Stimulated activated CD4-positive, alpha-beta T cell treated with anti-CD3 and anti-CD28 coated beads, Interleukin-1b, Interleukin-23, amount 100 ng/mL, for 1 hour (primary cell): ENCODE results near the gene C6orf163.

Experiments
- DNase-seq, 2 donors: peaks; one replicate each; pipeline ENCODE4 v3.0.0-alpha.2; 2020; ENCODE audit warnings: low read depth in 2 of 2

Gene C6orf163

DNA sequence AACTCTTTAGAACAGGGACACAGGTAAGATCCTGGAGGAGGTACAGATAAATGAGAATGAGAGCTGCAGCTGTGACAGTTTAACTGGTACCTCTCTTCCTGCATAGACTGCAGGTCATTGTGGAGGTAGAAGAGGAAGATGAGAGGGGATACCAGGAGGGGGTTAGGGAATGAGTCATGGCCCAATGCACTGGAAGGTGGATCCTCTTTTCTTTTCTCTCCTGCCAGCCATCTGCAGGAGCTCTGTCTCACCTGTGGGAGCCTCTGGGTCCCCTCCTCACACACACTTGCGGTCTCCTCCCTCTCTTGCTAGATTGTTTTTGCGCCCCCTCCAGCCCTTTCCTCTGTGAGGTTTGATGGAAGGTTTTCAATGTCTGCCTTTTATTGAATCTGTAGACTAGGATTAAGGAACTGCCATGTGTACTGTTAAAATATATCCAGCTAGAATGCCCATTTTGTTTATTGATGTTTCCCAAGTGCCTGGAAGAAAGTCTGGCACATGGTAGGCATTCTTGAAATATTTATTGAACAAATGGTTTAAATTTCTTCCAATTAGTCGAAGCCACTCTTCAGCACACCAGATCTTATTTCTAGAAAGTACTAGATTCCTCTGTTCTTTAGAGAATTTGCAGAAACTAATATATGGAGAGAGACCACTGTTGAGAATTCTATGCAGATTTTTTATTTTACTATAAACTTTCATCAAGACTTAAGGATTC lies 13.0 kb downstream of the C6orf163 start:
- DNase-seq, result no peak

DNA sequence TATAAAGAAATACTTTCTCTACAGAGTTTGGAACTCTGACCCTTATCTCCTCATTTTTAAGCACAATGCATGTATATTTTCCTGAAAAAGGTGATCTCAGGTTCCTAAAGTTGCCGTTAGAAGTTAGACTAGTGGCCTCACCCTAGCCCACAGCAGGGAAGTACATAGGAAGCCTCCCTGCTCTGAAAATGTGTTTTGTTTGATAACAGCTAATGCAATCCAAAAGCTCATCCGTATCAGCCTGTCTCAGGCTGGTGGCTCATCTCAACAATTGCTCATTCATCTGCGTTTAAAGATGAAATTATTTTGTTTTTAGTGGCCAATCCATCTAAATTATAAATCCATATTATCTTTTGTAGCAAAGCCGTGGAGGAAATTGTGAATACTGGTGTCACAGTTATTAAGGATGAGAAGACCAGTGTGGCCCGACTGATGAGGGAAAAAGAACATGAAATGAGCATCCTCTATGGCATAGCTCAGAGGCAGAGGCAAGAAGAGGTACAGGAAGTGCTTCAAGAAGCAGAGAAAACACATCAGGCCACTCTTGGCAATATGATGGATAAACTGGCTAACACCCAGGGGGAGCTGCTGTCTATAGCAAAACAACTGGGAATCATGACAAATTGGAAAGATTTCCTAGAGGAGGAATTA lies 20.1 kb downstream of the C6orf163 start:
- no peak for DNase-seq

DNA sequence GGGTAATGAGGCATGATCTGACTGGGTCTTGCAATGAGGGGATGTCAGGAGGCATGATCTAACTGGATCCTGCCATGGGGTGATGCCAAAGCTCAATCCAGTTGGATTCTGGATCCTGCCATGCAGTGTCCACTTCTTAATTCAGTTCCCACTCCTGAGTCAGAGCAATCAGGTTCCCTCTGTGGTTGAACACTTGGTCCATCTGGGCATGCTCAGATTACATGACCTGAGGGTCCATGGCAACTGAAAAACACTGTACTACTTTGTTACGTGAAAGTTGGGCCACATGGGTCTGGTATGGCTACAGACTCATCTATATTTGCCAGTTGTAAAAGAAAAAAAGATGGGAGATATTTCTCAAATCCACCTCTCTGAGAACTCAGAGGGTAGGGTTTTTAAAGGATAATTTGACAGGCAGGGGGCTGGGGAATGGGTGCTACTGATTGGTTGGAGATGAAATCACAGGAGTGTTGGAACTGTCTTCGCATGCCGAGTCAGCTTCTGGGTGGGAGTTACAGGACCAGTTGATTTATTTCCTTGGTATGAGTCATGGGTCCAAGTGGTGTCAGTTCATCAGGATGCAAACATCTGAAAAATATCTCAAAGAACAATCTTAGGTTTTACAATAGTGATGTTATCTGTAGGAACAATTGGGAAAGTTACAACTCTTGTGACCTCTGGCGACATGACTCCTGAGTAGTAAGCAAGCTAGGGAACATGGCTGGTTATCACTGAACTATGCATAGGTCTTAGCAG lies 21.6 kb downstream of the C6orf163 start:
- DNase-seq, result no peak

DNA sequence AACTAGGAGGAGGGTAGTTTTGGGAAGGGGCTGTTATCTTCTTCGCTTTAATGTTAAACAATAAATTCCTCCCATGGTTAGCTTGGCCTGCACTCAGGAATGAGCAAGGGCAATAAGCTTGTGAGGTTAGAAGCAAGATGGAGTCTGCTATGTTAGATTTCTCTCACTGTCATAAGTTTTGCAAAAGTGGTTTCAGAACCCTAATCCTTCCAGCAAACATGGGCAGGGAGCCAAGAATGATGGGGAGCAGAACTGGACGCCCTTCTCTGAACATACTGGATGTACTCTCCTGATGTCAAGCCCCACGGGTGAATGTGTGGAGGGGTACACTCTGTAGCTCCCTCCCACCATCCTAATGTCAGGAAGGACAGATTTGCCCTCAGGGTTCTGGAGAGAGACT lies 22.3 kb downstream of the C6orf163 start:
- no peak for DNase-seq

DNA sequence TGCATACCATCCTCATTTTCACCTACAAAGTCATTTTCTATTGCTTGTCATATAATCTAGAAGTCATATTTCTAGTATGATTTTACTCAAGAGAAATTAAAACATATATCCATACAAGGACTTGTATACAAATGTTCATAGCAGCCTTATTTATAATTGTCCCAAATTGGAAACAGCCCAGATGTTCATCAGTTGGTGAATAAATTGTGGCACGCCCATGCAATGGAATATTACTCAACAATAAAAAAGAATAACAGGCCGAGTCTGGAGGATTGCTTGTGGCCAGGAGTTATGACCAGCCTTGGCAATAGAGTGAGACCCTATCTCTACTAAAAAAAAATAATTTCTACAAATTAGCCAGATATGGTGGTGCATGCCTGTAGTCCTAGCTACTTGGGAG lies 28.8 kb downstream of the C6orf163 start:
- DNase-seq, result no peak

DNA sequence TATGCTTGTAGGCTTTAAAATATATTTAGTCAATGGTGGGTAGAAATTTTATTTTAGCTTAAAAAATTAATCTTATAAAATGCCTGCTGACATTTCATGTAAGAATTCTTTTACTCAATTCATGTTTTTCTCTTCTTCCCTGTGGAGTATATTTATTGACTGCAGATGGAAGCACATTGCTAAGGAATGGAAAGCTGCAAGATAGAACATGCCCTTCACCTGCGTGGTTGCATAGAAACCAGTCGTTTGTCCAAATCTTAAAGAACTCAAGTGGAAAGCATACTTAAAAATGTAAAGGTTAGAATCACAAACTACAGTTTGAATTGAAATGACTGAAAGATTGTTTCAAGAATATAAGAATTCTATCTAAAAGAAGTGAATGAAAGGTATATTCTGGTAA lies 30.7 kb downstream of the C6orf163 start:
- no peak for DNase-seq

DNA sequence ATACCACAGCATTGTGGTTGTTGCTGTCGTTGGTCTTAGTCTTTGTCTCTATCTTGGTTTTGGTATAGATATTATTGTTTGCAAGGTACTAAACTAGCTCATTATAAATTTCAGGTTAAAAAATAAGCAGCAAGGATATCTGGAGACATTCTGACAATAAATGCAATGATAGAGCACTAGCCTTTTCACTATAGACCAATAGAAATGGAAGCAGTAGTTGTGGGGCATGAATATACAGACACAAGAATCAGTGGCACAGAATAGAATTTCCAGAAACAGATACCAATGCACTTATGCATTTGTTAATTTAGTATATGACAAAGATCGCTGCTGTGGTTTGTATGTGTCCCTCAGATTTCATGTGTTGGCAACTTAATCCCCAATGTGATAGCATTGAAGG lies 32.0 kb downstream of the C6orf163 start:
- no peak for DNase-seq

DNA sequence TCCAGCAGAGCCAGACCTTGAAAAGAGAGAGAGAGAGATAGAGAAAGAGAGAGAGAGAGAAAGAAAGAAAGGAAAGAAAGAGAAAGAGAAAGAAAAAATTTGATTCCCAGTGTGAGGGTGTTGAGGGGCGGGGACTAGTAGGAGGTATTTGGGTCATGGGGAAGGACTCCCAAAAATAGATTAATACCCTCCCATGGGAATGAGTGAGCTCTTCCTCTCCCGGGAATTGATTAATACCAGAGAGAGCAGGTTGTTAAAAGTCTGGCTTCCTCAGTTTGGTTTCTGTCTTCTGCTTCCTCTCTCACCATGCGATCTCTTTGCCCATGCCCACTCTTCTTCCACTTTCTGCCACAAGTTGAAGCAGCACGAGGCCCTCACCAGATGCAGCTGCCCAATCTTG lies 34.3 kb downstream of the C6orf163 start:
- no peak for DNase-seq

DNA sequence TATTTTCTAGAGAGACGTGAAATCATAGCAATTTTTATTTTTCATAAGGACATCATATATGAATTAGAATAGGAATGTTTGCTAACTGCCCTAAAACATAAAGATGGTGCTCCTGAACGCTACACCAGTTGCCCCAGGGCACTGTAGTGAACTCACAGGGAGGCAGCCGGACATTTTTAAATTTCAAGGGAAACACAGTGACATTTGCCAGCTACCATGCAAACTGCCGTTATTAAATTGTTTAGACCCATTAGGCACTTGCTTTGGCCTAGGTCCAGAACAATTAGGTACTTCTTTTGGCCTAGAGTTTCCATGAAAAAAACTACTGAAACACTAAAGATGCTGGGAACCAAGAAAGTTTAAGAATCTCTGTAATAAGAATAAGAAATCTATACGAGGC lies 38.2 kb downstream of the C6orf163 start:
- no peak for DNase-seq

DNA sequence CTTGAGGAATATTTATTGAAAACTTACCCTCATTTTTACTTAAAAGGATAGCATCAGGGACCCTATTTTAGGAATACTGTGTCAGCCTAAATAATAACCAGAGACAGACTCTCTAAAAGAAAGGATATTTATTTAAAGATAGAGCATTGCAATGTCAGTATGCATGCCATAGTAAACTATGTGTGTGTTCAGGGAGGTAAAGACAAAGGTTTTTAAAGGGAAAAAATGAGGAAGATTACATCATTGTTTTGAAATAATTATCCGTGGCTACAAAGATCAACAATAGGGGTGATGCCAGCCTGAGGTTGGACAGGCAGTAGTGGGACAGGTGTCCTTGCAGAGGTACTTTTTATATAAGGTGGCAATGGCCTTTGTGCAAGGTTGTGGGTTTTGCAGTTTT lies 39.4 kb downstream of the C6orf163 start:
- no peak for DNase-seq

DNA sequence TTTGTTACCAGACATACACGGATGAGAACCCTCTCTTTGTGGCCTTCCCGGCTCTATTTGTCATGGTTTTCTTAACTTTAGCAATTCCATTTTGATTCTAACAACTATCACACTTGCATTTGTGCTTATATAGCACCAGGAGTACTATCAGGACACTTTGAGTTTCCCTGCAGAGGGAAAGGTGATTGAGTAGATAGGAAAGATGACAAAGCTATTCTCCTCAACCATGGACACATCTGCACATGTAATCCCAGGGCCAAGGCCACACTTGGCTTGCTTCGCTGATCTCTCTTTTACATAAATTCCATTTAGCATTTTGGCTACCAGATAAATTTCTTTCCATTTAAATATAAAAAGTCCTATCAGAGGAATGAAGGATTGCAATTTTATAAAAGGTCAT lies 39.8 kb downstream of the C6orf163 start:
- no peak for DNase-seq

DNA sequence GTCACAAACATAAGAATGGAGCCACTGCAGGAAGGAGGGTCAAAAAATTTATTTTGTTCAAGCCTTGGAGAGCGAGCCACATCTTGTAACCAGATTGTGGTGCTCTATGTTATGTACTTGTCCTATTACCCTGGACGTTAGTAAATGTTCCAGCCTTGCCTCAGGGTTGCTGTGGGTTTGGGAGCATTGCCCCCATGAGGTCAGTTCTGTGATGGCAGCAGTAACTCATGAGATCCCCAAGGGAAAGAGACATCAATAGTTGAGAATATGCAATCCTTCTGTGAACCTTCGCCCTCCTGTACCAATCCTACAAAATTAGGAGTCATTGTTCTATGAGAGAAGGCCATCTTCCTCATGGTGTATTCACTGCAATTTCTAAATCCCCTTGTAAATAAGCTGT lies 46.7 kb downstream of the C6orf163 start:
- DNase-seq, result no peak

DNA sequence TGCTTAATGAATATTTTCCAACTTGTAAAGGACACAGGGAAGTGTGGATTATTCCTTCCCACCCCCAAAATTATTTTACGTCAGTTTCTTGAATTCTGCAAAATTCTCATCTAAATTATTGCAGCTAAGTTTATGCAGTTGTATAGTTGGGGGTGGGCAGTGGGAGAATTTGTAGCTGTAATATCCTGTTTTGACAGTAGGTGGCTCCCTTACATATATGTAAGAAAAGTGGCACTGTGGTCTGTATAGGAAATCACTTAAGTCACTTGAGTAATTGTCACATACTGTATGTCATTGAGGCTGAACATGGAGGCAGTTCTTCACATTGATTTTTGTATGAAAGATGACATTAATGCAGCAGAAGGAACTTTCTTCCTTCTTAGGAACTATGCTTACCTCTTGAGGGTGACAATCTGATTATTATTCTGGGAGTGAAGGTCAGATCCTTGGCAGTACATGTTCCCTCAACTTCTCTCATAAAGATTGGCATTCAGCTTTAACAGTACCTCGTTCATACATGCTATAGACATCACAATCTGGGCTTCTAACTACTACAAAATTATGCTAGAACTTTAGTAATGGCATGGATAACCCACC lies 48.5 kb downstream of the C6orf163 start:
- no peak for DNase-seq

DNA sequence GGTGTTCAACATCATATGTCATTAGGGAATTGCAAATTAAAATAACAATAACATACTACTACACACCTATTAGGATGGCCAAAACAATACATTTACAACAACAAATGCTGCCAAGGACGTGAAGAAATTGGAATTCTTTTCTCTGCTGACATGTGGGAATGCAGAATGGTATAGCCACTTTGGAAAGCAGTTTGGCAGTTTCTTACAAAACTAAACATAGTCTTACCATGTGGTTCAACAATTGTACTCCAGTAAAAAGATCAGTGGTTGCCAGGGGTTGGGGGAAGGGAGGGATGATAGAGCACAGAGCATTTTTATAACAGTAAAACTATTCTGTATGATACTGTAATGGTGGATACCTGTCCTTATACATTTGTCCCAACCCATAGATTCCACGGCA lies 50.8 kb downstream of the C6orf163 start:
- no peak for DNase-seq

DNA sequence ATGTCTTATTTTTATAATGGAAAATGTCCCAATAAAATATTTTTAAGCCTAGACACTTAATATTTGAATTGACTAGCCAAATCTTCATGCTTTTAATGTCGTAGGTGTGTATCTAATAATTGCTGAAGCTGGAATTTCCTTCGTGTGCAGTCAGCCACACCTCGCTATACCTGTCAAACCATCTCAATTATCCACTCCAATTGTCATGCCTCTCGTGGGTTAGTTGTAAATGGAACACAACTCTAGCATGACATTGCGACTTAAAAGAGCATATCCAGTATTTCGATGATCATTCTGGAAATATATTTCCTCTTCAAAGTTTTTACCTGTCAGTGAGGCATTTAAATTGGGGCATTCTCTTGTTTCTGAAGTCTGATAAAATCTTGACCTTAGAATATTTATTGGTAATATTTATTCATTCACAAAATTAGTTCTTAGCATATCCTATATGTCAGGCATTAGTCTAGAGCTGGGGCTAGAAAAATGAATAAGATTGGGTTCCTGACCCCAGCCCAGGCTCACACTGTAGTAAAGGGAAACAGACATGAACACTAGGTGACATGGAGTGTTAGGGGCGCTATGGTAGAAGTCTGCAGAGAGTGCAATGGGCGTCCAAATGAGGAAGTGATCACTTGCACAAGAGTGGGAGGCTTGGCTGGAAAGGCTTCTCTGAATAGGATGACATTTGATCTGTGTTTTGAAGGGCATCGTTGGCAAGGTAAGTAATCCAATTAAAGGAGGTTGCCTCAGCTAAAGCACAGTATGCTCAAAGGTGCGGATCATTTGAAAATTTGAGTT lies 52.2 kb downstream of the C6orf163 start:
- no peak for DNase-seq

DNA sequence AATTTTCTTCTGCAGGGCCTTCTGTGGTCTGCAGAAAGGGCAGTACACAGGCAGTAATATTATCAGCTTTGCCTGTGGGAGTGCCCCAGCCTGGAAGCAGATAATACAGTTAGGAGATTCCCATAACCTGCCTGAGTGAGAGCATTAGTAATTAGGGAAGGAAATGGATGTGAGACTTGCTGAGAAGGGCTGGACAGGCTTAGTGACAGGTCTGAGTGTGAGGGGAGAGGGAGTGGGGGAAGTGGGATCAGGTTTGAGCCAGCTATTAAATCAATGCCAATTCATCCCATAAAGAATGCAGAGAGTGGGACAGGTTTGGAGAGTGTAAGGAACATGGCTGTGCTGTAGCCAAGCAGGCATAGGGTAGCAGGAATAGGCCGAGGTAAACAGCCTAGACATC lies 53.0 kb downstream of the C6orf163 start:
- DNase-seq, result no peak

DNA sequence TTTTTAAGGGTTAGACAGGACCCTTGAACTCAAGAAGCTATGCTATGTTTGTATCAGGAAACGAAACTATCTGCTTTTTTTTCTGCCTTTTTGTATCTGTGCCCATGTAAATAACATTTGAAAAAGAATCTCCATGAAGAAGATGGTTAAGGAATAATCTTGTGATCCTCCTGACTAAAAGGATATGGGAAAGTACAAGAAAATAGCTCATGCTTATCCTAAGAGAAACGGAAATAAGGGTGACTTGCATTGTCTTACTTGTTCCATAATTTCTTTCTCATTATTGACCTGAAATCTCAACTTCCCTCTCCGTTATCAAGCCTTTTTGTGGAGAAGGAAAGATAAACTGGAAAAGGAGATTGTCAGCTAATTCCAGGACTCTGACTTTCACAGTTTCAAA lies 57.2 kb downstream of the C6orf163 start:
- DNase-seq, result no peak

DNA sequence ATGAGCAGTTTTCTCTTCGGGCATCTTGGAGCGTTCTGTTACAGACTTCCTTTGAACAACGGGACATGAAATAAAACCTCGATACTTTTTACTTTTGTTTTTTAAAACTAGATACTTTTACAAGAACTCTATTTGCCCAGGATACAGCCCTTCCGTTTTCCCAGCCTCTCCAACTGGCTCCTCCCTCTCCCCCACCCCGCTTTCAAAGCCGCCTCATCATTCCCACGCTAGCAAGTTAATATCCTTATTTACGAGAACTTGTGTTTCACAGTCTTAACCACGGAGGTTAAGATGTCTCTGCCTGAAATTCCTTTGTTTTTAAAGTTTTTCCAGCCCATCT lies 62.9 kb downstream of the C6orf163 start:
- DNase-seq, result no peak

DNA sequence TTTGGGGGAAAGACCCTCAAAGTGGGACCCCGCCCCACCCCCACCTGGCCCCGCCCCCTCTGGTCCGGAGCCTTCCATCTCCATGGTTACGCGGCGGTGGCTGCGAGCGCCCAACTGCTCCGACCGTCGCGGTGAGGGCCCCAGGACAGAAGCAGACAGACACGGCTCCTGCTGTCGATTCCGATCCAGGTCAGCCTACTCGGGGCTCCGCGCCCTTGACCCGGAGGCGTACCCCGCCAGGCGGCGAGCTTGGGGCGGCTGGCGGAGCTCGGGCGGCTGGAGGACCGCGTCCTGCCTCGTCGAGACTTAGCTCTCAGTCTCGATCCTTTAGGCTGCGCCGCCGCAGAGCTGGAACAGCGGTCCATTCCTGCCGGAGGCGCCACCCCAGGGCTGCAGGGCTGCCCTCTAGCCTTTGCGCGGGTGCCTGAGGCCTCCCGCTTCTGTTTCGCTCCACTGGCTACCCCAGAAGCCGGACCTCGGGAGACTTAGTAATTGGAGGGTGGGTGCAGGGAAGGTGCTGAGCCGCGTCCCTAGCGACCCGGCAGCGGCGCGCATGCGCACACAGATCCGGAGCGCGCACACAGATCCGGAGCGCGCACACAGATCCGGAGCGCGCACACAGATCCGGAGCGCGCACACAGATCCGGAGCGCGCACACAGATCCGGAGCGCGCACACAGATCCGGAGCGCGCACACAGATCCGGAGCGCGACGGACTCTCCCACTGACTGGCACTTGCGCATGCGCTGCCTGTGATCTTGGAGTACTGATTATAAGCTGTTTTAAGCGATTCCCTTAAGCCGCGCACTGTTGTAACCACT lies 63.5 kb downstream of the C6orf163 start, which contains the start of gene CFAP206:
Gene CFAP206, plus strand, starts transcription at position 72 of the 820 bp plus-strand sequence. CDS start 1,868 bp downstream, outside the sequence.
- peak; percentile 50 to 65 for DNase-seq

DNA sequence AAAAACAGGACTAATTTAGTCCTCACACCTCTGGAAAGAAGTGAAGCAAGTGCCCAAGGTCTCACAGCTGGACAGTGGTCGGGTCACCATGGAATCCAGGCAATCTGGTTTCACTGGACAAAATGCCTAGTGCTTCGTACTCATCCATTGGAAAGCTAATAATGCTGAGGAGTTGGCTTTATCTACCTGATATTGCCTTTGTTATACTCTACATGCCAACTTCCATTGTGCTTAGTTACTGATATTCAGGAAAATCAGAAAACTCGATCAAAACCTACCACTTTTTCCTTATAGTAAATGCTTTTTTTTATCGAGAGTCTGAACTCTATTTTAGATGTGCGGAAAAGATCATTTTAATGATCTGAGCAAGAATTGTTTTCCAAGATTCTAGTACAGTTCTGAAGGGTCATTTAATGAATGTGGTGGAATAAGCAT lies 64.1 kb downstream of the C6orf163 start:
- DNase-seq, result no peak
